ENCODE data around the gene S100A7A. TPM values are rescaled to one million over a fixed set of nuclear protein-coding genes. Genes with fewer than 3 reads are reported as not detected.

The S100A7A gene
- polyA plus RNA-seq, 3 donors: not detected

DNA sequence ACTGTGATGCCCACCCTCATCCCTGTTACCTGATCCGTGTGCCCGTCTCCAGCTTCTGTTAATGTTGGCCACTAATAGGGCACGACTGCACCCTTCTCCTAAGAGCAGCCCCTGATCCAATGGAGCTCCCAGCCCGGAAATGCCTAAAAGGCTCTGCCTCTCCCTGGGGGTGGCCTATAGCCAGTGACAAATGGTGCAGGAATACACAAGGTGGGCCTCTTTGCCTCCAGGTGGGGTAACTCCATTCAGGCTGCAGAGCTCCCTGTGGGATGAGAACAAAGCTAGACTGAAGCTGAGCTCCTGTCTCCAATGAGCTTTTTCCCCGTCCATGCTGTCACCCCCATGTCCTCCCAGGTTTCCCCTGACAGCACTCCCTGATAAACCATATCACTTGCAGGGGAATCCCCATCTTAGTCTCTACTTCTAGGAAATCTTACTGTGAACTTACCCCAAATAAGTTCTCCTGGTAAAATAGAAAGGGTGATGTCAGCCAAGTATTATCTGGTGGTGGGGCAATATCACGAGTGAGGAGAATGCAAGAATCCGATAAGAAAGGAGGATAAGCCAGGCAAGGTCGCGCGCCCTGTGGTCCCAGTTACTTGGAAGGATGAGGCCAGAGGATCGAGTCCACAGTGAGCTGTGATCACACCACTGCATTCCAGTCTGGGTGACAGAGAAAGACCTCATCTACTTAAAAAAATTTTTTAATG lies 18.6 kb downstream of the S100A7A start:
- Histone ChIP-seq H4K20me1 (ENCODE audit: insufficient read depth, low read length) (no peaks in the 10 kb centered on the region), H3K4me2 (replicated peaks; ENCODE audit: extremely low read depth, low read length, poor library complexity, severe bottlenecking) (no peak overlapping the region), H3K27me3 (ENCODE audit: control insufficient read depth in 2 of 2, insufficient read depth in 2 of 2, low read length in 2 of 2) (no peaks in the 10 kb centered on the region), H3K4me1 (ENCODE audit: control insufficient read depth in 1 of 2, insufficient read depth in 2 of 2, low read length in 2 of 2) (peaks cover 0 to 9% of the 10 kb centered on the region in 2 donors), H3K4me3 (replicated peaks in 1 of 3; ENCODE audit: low read depth in 2 of 3, low read length in 3 of 3) (no peak overlapping the region), H2AFZ (ENCODE audit: insufficient read depth, low read depth, low read length, poor library complexity, severe bottlenecking) (no peak overlapping the region), H3K9ac (ENCODE audit: insufficient read depth, low read length, poor library complexity, severe bottlenecking) (no peak overlapping the region), H3K27ac (ENCODE audit: low read depth in 1 of 2, low read length in 2 of 2) (no peak overlapping the region), H3K79me2 (ENCODE audit: insufficient read depth, low read length) (no peaks in the 10 kb centered on the region), H3K9me3 (replicated peaks in 1 of 2; ENCODE audit: control insufficient read depth in 1 of 2, insufficient read depth in 1 of 2, low read length in 2 of 2) (no peaks in the 10 kb centered on the region), H3K36me3 (replicated peaks in 1 of 2; ENCODE audit: control insufficient read depth in 1 of 2, insufficient read depth in 2 of 2, low read length in 2 of 2) (no peaks in the 10 kb centered on the region)
- peaks cover 2 to 18% (median 9%) of the 10 kb centered on the region in 3 donors for H3K27me3 Mint-ChIP-seq (ENCODE audit: low read depth in 3 of 3)
- H3K36me3 Mint-ChIP-seq: no peaks in the 10 kb centered on the region
- 83% methylated on average over 3 of the region's 11 CpGs for WGBS (ENCODE audit: insufficient coverage)
- H3K4me1 Mint-ChIP-seq: peaks cover 3% of the 10 kb centered on the region
- TF ChIP-seq, protein P1, sequence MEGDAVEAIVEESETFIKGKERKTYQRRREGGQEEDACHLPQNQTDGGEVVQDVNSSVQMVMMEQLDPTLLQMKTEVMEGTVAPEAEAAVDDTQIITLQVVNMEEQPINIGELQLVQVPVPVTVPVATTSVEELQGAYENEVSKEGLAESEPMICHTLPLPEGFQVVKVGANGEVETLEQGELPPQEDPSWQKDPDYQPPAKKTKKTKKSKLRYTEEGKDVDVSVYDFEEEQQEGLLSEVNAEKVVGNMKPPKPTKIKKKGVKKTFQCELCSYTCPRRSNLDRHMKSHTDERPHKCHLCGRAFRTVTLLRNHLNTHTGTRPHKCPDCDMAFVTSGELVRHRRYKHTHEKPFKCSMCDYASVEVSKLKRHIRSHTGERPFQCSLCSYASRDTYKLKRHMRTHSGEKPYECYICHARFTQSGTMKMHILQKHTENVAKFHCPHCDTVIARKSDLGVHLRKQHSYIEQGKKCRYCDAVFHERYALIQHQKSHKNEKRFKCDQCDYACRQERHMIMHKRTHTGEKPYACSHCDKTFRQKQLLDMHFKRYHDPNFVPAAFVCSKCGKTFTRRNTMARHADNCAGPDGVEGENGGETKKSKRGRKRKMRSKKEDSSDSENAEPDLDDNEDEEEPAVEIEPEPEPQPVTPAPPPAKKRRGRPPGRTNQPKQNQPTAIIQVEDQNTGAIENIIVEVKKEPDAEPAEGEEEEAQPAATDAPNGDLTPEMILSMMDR (IDR thresholded peaks at IDR 0.05): no peak
- H3K4me3 Mint-ChIP-seq: no peak overlapping the region
- H3K9me3 Mint-ChIP-seq: no peaks in the 10 kb centered on the region
- H3K27ac Mint-ChIP-seq: no peak overlapping the region
- intact Hi-C loops (cut with micrococcal nuclease): no loop called here
- no peak for DNase-seq

DNA sequence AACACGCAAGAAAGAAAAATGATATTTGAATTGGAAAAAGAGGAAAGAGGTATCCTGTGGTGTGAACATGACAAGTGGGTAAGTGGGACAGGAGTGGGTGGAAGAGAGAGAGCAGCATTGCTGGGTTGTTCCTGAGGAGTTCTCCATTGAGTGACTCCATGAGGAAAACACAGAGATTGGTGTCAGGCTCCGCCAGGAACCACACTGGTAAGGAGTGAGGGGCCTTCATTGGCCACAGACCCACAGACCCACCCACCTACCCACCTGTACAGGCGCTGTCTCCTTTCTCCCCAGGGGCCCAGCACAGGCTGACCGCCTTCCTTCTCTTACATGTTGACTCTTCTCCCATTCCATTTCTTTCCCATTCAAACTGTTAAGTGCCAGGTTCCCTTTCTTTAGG lies 20.9 kb downstream of the S100A7A start:
- H3K27ac ChIP-seq (ENCODE audit: low read depth in 1 of 2, low read length in 2 of 2): no peak overlapping the region
- H2AFZ ChIP-seq (ENCODE audit: insufficient read depth, low read depth, low read length, poor library complexity, severe bottlenecking): no peak overlapping the region
- Mint-ChIP-seq H3K27ac (no peak overlapping the region), H3K36me3 (no peaks in the 10 kb centered on the region), H3K9me3 (no peaks in the 10 kb centered on the region), H3K27me3 (ENCODE audit: low read depth in 3 of 3) (peaks cover 2 to 15% (median 9%) of the 10 kb centered on the region in 3 donors), H3K4me3 (no peak overlapping the region), H3K4me1 (peaks cover 3% of the 10 kb centered on the region)
- TF ChIP-seq, protein P1 (IDR thresholded peaks at IDR 0.05): no peak
- H3K9ac ChIP-seq (ENCODE audit: insufficient read depth, low read length, poor library complexity, severe bottlenecking): no peak overlapping the region
- H3K36me3 ChIP-seq (replicated peaks in 1 of 2; ENCODE audit: control insufficient read depth in 1 of 2, insufficient read depth in 2 of 2, low read length in 2 of 2): no peaks in the 10 kb centered on the region
- WGBS (ENCODE audit: insufficient coverage): 100% methylated on average over 2 of the region's 4 CpGs
- no peak for DNase-seq
- no peaks in the 10 kb centered on the region for H4K20me1 ChIP-seq (ENCODE audit: insufficient read depth, low read length)
- H3K4me3 ChIP-seq (replicated peaks in 1 of 3; ENCODE audit: low read depth in 2 of 3, low read length in 3 of 3): no peak overlapping the region
- H3K4me1 ChIP-seq (ENCODE audit: control insufficient read depth in 1 of 2, insufficient read depth in 2 of 2, low read length in 2 of 2): peaks cover 0 to 9% of the 10 kb centered on the region in 2 donors
- H3K79me2 ChIP-seq (ENCODE audit: insufficient read depth, low read length): no peaks in the 10 kb centered on the region
- no peaks in the 10 kb centered on the region for H3K9me3 ChIP-seq (replicated peaks in 1 of 2; ENCODE audit: control insufficient read depth in 1 of 2, insufficient read depth in 1 of 2, low read length in 2 of 2)
- intact Hi-C loops (cut with micrococcal nuclease): no loop called here
- no peaks in the 10 kb centered on the region for H3K27me3 ChIP-seq (ENCODE audit: control insufficient read depth in 2 of 2, insufficient read depth in 2 of 2, low read length in 2 of 2)
- no peak overlapping the region for H3K4me2 ChIP-seq (replicated peaks; ENCODE audit: extremely low read depth, low read length, poor library complexity, severe bottlenecking)

Measured in CD14-positive monocyte (primary cell).